Activated naive CD4-positive, alpha-beta T cell treated with anti-CD3 and anti-CD28 coated beads, Interleukin-2, amount 50 U/mL, for 24 hours (primary cell): ENCODE measurements around the gene ERN2.

ENCODE experiments used
- H3K27ac Mint-ChIP-seq: one replicate; pipeline ENCODE4 v1.8.0; 2021; ENCODE audit warnings: mild to moderate bottlenecking, mixed read lengths
- H3K27me3 Mint-ChIP-seq: one replicate; pipeline ENCODE4 v1.8.0; 2021; ENCODE audit warnings: mixed read lengths
- H3K36me3 Mint-ChIP-seq: one replicate; pipeline ENCODE4 v1.8.0; 2021; ENCODE audit warnings: mixed read lengths
- H3K4me1 Mint-ChIP-seq: one replicate; pipeline ENCODE4 v1.8.0; 2021; ENCODE audit warnings: mixed read lengths
- H3K4me3 Mint-ChIP-seq: one replicate; pipeline ENCODE4 v1.8.0; 2021; ENCODE audit warnings: mild to moderate bottlenecking, mixed read lengths
- H3K9me3 Mint-ChIP-seq: one replicate; pipeline ENCODE4 v1.8.0; 2021; ENCODE audit warnings: mixed read lengths

Gene ERN2

GRCh38 chr16:23701045-23701444 is 12.0 kb downstream of the ERN2 start:
- Mint-ChIP-seq H3K27ac (no peak overlapping the region), H3K27me3 (peaks cover 18% of the 10 kb centered on the region), H3K4me1 (no peaks in the 10 kb centered on the region), H3K36me3 (peaks cover 3% of the 10 kb centered on the region), H3K4me3 (no peak overlapping the region), H3K9me3 (peaks cover 9% of the 10 kb centered on the region)

- Mint-ChIP-seq H3K4me1 (no peaks in the 10 kb centered on the region), H3K27me3 (peaks cover 18% of the 10 kb centered on the region), H3K27ac (no peak overlapping the region), H3K9me3 (peaks cover 9% of the 10 kb centered on the region), H3K36me3 (peaks cover 3% of the 10 kb centered on the region), H3K4me3 (no peak overlapping the region)
Measured at GRCh38 chr16:23700509-23700908, 12.5 kb downstream of the ERN2 start.

DNA sequence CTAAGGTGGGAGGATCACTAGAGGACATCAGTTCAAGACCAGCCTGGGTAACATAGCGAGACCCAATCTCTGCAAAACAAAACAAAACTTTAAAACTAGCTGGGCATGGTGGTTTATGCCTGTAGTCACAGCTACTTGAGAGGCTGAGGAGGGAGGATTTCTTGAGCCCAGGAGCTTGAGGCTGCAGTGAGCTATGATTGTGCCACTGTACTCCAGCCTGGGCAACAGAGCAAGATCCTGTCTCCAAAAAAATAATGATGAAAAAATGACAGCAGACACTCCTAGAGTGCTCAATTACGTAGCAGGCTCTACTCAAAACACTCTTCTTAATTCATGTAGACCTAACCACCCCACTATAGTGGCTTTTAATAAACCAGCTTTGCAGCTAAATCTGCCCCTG is 12.9 kb downstream of the ERN2 start:
- Mint-ChIP-seq H3K36me3 (peaks cover 3% of the 10 kb centered on the region), H3K9me3 (peaks cover 9% of the 10 kb centered on the region), H3K4me3 (no peak overlapping the region), H3K27me3 (peaks cover 15% of the 10 kb centered on the region), H3K27ac (no peak overlapping the region), H3K4me1 (no peaks in the 10 kb centered on the region)

GRCh38 chr16:23699100-23699499 is 13.9 kb downstream of the ERN2 start:
- no peak overlapping the region for H3K4me3 Mint-ChIP-seq
- no peaks in the 10 kb centered on the region for H3K4me1 Mint-ChIP-seq
- peaks cover 9% of the 10 kb centered on the region for H3K9me3 Mint-ChIP-seq
- H3K36me3 Mint-ChIP-seq = peaks cover 3% of the 10 kb centered on the region
- no peak overlapping the region for H3K27ac Mint-ChIP-seq
- H3K27me3 Mint-ChIP-seq = peaks cover 12% of the 10 kb centered on the region

DNA sequence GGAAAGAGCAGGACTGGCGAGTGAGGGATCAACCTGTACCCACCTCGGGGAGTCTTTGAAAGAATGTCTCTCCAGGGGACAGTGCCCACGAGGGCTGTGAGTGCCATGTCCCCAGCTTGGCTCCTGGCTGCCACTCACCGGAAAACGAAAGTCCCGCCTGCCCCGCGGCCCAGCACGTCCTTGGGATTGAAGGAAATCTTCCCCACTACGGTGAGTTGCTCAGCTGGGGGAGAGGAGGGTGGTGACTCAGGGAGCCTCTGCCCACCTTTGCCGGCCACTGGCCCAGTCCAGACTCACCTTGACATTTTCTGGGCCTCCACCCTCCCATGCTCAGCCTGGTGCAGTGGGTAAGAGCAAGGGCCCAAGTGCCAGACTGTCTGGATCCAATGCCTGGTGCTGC is 17.3 kb downstream of the ERN2 start:
- Mint-ChIP-seq H3K4me3 (no peak overlapping the region), H3K9me3 (no peaks in the 10 kb centered on the region), H3K27ac (no peak overlapping the region), H3K36me3 (no peaks in the 10 kb centered on the region), H3K4me1 (no peaks in the 10 kb centered on the region), H3K27me3 (no peaks in the 10 kb centered on the region)

- Mint-ChIP-seq H3K36me3 (peaks cover 2% of the 10 kb centered on the region), H3K27ac (no peak overlapping the region), H3K4me3 (peak overlapping the region; percentile 44), H3K9me3 (no peaks in the 10 kb centered on the region), H3K4me1 (no peaks in the 10 kb centered on the region), H3K27me3 (no peaks in the 10 kb centered on the region)
Measured at GRCh38 chr16:23694644-23695373, 18.2 kb downstream of the ERN2 start.

DNA sequence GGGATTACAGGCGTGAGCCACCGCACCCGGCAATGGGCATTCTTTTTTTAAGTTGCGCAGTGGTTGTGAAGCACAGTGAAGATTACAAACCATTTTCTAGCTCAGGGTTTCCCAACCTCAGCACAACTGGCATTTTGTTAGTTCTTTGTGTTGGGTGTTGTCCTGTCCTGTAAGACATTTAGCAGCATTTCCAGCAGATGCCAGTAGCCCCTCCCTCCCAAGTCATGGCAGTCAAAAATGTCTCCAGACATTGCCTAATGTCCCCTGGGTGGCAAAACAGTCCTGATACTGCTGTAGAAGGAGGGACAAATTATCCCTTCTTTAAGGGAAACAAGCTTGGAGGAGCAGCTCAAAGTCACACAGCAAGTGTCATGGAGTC is 18.8 kb downstream of the ERN2 start:
- Mint-ChIP-seq H3K4me1 (no peaks in the 10 kb centered on the region), H3K36me3 (peaks cover 3% of the 10 kb centered on the region), H3K4me3 (no peak overlapping the region), H3K9me3 (no peaks in the 10 kb centered on the region), H3K27ac (no peak overlapping the region), H3K27me3 (no peaks in the 10 kb centered on the region)

DNA sequence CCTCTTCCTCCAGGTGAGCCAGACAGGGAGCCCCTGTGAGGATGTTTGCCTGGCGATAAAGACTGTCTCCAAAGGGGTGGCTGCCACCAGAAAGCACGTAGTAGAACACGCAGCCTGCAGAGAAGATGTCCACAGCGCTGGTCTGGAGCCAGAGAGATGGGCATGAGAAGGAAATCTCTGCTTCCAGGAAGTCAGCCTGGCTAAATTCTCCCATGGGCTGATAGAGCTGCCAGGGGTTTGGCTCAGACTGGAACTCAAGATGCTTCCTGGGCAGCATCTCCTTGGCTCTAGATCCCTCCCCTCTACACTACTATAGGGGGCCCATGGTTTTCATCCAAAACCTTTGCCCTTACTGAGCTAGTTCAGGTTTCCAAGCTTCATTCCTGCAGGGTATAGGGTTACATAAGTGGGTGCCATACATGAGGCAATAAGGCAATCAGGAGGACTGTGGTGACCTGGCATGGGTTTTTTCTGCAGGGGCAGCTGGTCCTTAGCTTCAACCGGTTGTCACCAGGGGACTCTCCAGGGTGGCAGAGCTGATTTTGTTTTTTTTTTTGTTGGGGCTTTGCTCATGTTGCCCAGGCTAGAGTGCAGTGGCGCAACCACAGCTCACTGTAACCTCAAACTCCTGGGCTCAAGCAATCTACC is 20.7 kb downstream of the ERN2 start:
- Mint-ChIP-seq H3K4me3 (no peak overlapping the region), H3K27ac (no peak overlapping the region), H3K36me3 (peaks cover 6% of the 10 kb centered on the region), H3K4me1 (no peaks in the 10 kb centered on the region), H3K9me3 (no peaks in the 10 kb centered on the region), H3K27me3 (no peaks in the 10 kb centered on the region)

DNA sequence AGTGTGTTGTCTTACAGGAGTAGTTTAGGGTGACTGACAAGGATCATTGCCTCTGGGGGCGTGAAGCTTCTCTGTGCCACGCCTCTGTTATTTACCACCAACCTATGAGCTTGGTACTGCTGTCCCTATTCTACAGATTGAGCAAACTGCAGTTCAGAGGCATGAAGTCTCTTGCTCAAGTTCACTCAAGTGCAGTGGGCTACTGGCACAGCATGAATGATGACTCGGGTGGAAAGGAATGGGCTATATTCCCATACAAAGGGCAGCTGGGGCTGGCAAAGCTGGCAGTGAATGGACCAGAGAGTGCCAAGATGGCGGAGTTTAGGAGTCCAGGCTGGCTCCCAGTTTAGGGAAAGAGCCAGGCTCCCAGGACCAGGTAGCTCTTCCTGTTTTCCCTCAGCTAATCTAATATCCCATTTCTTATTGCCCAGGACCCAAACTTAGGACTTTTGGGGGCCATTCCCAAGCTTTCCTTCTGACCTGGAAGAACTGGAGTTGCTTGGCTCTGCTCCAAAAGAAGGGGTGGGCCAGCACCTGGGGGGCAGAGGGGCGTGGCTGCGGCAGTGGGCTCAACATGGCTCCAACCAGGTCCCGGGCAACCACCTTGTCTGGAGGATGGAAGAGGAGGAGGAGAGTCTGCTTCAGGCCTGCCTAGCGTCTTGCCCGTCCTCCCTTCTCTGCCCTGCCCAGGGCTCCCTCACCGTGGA is 21.4 kb downstream of the ERN2 start:
- no peak overlapping the region for H3K27ac Mint-ChIP-seq
- peaks cover 6% of the 10 kb centered on the region for H3K36me3 Mint-ChIP-seq
- no peaks in the 10 kb centered on the region for H3K4me1 Mint-ChIP-seq
- no peaks in the 10 kb centered on the region for H3K9me3 Mint-ChIP-seq
- no peak overlapping the region for H3K4me3 Mint-ChIP-seq
- no peaks in the 10 kb centered on the region for H3K27me3 Mint-ChIP-seq

- Mint-ChIP-seq H3K27ac (no peak overlapping the region), H3K9me3 (no peaks in the 10 kb centered on the region), H3K36me3 (peaks cover 6% of the 10 kb centered on the region)
Measured at GRCh38 chr16:23690771-23691482, 22.1 kb downstream of the ERN2 start.

DNA sequence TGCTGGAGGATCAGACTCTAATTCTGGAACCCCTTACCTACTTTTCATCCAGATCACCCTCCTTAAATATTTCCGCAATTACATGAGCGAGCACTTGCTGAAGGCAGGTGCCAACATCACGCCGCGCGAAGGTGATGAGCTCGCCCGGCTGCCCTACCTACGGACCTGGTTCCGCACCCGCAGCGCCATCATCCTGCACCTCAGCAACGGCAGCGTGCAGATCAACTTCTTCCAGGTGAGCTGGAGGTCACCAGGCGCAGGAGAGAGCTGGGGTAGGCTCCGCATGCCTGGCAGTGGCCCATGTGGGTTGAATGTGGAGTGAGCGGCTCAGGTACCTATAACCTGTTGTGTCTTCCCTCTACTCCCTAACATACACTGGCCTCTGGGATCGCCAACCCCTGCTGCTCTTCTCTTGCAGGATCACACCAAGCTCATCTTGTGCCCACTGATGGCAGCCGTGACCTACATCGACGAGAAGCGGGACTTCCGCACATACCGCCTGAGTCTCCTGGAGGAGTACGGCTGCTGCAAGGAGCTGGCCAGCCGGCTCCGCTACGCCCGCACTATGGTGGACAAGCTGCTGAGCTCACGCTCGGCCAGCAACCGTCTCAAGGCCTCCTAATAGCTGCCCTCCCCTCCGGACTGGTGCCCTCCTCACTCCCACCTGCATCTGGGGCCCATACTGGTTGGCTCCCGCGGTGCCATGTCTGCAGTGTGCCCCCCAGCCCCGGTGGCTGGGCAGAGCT is 23.4 kb downstream of the ERN2 start:
- peaks cover 8% of the 10 kb centered on the region for H3K36me3 Mint-ChIP-seq
- no peaks in the 10 kb centered on the region for H3K27me3 Mint-ChIP-seq
- no peaks in the 10 kb centered on the region for H3K4me1 Mint-ChIP-seq
- H3K4me3 Mint-ChIP-seq = no peak overlapping the region
- no peak overlapping the region for H3K27ac Mint-ChIP-seq
- no peaks in the 10 kb centered on the region for H3K9me3 Mint-ChIP-seq

More at GRCh38 chr16:23690771-23691482, 22.1 kb downstream of the ERN2 start:
- Mint-ChIP-seq H3K27me3 (no peaks in the 10 kb centered on the region), H3K4me1 (no peaks in the 10 kb centered on the region), H3K4me3 (no peak overlapping the region)

- Mint-ChIP-seq H3K36me3 (peaks cover 8% of the 10 kb centered on the region), H3K4me1 (no peaks in the 10 kb centered on the region), H3K9me3 (no peaks in the 10 kb centered on the region), H3K27me3 (no peaks in the 10 kb centered on the region), H3K27ac (no peak overlapping the region), H3K4me3 (no peak overlapping the region)
Measured at GRCh38 chr16:23687034-23687808, 25.8 kb downstream of the ERN2 start.

DNA sequence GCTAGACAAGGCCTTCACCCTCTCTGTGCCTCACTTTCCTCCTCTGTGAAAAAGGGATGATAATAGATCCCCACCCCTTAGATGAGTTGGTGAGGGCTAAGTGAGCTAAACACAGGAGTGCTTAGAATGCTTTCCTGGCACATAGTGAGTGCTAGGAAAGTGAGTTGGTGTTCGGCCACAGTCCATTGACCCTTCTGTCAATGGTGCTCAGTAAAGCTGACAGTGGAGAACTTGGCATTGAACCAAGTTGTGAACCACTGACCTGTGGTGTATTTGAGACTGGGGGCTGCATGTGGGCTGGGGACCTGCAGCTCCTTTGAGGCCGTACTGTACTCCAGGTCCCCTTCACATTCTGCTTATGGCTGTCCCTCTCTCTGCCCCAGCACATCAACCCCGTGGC is 29.5 kb downstream of the ERN2 start:
- H3K4me3 Mint-ChIP-seq = no peak overlapping the region
- H3K4me1 Mint-ChIP-seq = peaks cover 9% of the 10 kb centered on the region
- H3K27ac Mint-ChIP-seq = no peak overlapping the region
- peaks cover 7% of the 10 kb centered on the region for H3K36me3 Mint-ChIP-seq
- H3K27me3 Mint-ChIP-seq = no peaks in the 10 kb centered on the region
- no peaks in the 10 kb centered on the region for H3K9me3 Mint-ChIP-seq

- peaks cover 3% of the 10 kb centered on the region for H3K36me3 Mint-ChIP-seq
- no peak overlapping the region for H3K27ac Mint-ChIP-seq
- H3K4me1 Mint-ChIP-seq = peaks cover 9% of the 10 kb centered on the region
Measured at GRCh38 chr16:23682181-23682580, 30.8 kb downstream of the ERN2 start.

GRCh38 chr16:23679986-23680336 is 33.1 kb downstream of the ERN2 start:
- Mint-ChIP-seq H3K9me3 (no peaks in the 10 kb centered on the region), H3K27ac (no peak overlapping the region), H3K36me3 (peaks cover 2% of the 10 kb centered on the region), H3K4me1 (peaks cover 9% of the 10 kb centered on the region), H3K4me3 (peak overlapping the region; percentile 5), H3K27me3 (no peaks in the 10 kb centered on the region)

More at GRCh38 chr16:23682181-23682580, 30.8 kb downstream of the ERN2 start:
- Mint-ChIP-seq H3K4me3 (no peak overlapping the region), H3K27me3 (no peaks in the 10 kb centered on the region), H3K9me3 (no peaks in the 10 kb centered on the region)
